B cell (primary cell): Measurements from ENCODE around the gene KLHL18.

Experiments used
- EZH2 ChIP-seq: IDR thresholded peaks from 2 replicates; pipeline ENCODE4 v1.6.1; 2012; ENCODE audit warnings: borderline replicate concordance, low read depth, mild to moderate bottlenecking, moderate library complexity, low read length; ENCODE audit not compliant: insufficient read depth, poor library complexity, severe bottlenecking
- TF ChIP-seq, protein P1 (sequence below): fragments of 200-600 bp; IDR thresholded peaks from one replicate; pipeline ENCODE4 v1.8.0; 2022; ENCODE audit warnings: antibody characterized with exemption, mild to moderate bottlenecking

DNA sequence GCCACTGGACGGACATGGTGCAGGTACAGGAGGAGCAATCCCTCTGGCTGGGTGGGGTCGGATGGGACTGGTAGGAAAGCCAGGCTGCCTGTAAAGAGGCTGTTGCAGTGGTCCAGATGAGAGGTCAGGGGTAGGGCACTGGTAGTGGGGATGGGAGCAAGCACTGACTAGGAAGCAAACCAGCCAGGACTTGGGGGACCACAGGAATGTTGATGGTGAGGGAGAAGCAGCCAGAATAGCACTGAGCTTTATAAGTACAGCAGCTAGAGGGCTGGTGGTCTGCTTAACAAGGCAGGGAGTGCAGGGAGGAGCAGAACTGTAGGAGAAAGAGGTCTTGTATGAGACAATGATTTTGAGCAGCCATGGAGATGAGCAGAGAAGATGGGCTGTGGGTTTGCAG, 59.4 kb downstream of the KLHL18 start:
- TF ChIP-seq, protein P1, sequence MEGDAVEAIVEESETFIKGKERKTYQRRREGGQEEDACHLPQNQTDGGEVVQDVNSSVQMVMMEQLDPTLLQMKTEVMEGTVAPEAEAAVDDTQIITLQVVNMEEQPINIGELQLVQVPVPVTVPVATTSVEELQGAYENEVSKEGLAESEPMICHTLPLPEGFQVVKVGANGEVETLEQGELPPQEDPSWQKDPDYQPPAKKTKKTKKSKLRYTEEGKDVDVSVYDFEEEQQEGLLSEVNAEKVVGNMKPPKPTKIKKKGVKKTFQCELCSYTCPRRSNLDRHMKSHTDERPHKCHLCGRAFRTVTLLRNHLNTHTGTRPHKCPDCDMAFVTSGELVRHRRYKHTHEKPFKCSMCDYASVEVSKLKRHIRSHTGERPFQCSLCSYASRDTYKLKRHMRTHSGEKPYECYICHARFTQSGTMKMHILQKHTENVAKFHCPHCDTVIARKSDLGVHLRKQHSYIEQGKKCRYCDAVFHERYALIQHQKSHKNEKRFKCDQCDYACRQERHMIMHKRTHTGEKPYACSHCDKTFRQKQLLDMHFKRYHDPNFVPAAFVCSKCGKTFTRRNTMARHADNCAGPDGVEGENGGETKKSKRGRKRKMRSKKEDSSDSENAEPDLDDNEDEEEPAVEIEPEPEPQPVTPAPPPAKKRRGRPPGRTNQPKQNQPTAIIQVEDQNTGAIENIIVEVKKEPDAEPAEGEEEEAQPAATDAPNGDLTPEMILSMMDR = no peak
- no peak for TF ChIP-seq EZH2
